ENCODE results near the gene SPATA19. TPM values are rescaled to one million over a fixed set of nuclear protein-coding genes. Genes with fewer than 3 reads are reported as not detected.

Gene SPATA19
- total and polyA plus RNA-seq, 2 of the 13 experiments (the other 11 are each of a cell fraction or from before 2014, with no cell fraction given): not detected

DNA sequence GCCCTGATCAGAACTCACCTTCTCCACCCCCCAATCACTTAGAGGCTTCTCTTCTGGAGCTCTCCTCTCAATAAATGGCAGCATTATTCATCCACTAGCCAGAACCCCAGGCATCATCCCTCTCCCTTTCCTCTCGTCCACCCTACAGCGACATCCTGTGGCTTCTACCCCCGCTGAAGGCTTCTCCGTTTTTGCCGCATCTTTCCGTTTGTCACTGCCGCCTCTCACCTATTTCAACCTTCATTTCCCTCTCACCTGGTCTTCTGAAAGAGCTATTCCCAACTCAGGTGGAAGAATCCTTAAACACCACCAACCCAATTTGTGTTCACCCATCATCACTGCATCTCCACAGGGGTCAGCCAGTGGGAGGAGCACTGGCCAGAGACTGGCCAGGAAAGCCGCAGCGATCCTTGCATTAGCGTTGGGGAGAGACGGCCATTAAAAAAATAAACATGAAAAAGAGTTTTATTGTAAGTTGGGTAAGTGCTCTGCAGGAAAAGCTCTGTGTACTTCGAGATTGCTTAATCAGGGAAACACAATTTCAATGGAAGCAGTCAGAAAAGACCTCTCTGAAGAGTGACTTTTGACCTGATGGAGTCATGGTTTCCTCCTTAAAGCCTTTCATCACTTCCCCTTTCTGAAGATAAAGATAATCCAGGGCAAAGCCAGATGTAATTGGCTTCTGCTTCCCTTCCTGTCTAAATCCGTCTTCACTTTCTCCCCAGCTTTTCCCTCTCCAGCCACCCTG is 36.7 kb downstream of the SPATA19 start:
- H3K27me3 ChIP-seq (ENCODE audit: control insufficient read depth in 1 of 2, insufficient read depth in 2 of 2, low read length in 2 of 2): peaks cover 3 to 45% of the 10 kb centered on the region in 2 experiments; a peak in 3 of 5 replicates
- no peak overlapping the region for H3K9ac ChIP-seq (ENCODE audit: insufficient read depth, low read depth, low read length)
- WGBS (ENCODE audit: low lambda C conversion rate): 27% methylated on average over 13 of the region's 13 CpGs
- no peak overlapping the region for H3K4me3 ChIP-seq (replicated peaks in 1 of 3; ENCODE audit: insufficient read depth in 1 of 3, low read depth in 2 of 3, low read length in 3 of 3)
- intact Hi-C loops (cut with micrococcal nuclease; ENCODE audit: unreplicated experiment) (no loop called here), in situ Hi-C loops (cut with HindIII; ENCODE audit: extremely low pct_ligation_motif_present, low pct_unique_long_range_greater_than_20kb) (no loop called here)
- H4K20me1 ChIP-seq (ENCODE audit: insufficient read depth, low read length): no peaks in the 10 kb centered on the region
- no peaks in the 10 kb centered on the region for H3K36me3 ChIP-seq (replicated peaks in 1 of 2; ENCODE audit: control insufficient read depth in 1 of 2, insufficient read depth in 2 of 2, low read length in 2 of 2)
- DNase-seq (ENCODE audit: low spot score) (no peak), ATAC-seq (no peak), FAIRE-seq (no peak)
- no peaks in the 10 kb centered on the region for H3K9me3 ChIP-seq (ENCODE audit: low read length)
- H3K79me2 ChIP-seq (ENCODE audit: insufficient read depth, low read length): no peaks in the 10 kb centered on the region
- CTCF ChIA-PET (ENCODE audit: low intra/inter-chr PET ratio, low total read pairs): no interaction called here
- H2AFZ ChIP-seq (ENCODE audit: low read length): no peak overlapping the region
- POLR2A ChIA-PET: no interaction called here
- H3K27ac ChIP-seq (ENCODE audit: extremely low read length, insufficient read depth, low read length): no peak overlapping the region
- H3K4me1 ChIP-seq (ENCODE audit: insufficient read depth, low read length): no peaks in the 10 kb centered on the region
- no TSS peak for BruUV-seq (replicated peaks)
- no peak overlapping the region for H3K4me2 ChIP-seq (ENCODE audit: low read depth, low read length)
- no peak for TF ChIP-seq ZNF562 (CRISPR knock-in tag; IDR thresholded peaks at IDR 0.05; ENCODE audit: borderline replicate concordance)
- TF ChIP-seq, protein P1, sequence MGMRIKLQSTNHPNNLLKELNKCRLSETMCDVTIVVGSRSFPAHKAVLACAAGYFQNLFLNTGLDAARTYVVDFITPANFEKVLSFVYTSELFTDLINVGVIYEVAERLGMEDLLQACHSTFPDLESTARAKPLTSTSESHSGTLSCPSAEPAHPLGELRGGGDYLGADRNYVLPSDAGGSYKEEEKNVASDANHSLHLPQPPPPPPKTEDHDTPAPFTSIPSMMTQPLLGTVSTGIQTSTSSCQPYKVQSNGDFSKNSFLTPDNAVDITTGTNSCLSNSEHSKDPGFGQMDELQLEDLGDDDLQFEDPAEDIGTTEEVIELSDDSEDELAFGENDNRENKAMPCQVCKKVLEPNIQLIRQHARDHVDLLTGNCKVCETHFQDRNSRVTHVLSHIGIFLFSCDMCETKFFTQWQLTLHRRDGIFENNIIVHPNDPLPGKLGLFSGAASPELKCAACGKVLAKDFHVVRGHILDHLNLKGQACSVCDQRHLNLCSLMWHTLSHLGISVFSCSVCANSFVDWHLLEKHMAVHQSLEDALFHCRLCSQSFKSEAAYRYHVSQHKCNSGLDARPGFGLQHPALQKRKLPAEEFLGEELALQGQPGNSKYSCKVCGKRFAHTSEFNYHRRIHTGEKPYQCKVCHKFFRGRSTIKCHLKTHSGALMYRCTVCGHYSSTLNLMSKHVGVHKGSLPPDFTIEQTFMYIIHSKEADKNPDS (CRISPR knock-in tag; IDR thresholded peaks at IDR 0.05): no peak
- TF ChIP-seq MLLT10 (CRISPR knock-in tag; IDR thresholded peaks at IDR 0.05): no peak
- TF ChIP-seq ZIK1 (CRISPR knock-in tag; IDR thresholded peaks at IDR 0.05; ENCODE audit: borderline replicate concordance, low read depth): no peak
- TF ChIP-seq ISL2 (CRISPR knock-in tag; IDR thresholded peaks at IDR 0.05): no peak
- no peak for TF ChIP-seq ELF1 (CRISPR knock-in tag; IDR thresholded peaks at IDR 0.05)
- no peak for TF ChIP-seq ZFP36L1 (CRISPR knock-in tag; IDR thresholded peaks at IDR 0.05)
- TF ChIP-seq ZNF7 (CRISPR knock-in tag; IDR thresholded peaks at IDR 0.05): no peak
- TF ChIP-seq, protein P2, sequence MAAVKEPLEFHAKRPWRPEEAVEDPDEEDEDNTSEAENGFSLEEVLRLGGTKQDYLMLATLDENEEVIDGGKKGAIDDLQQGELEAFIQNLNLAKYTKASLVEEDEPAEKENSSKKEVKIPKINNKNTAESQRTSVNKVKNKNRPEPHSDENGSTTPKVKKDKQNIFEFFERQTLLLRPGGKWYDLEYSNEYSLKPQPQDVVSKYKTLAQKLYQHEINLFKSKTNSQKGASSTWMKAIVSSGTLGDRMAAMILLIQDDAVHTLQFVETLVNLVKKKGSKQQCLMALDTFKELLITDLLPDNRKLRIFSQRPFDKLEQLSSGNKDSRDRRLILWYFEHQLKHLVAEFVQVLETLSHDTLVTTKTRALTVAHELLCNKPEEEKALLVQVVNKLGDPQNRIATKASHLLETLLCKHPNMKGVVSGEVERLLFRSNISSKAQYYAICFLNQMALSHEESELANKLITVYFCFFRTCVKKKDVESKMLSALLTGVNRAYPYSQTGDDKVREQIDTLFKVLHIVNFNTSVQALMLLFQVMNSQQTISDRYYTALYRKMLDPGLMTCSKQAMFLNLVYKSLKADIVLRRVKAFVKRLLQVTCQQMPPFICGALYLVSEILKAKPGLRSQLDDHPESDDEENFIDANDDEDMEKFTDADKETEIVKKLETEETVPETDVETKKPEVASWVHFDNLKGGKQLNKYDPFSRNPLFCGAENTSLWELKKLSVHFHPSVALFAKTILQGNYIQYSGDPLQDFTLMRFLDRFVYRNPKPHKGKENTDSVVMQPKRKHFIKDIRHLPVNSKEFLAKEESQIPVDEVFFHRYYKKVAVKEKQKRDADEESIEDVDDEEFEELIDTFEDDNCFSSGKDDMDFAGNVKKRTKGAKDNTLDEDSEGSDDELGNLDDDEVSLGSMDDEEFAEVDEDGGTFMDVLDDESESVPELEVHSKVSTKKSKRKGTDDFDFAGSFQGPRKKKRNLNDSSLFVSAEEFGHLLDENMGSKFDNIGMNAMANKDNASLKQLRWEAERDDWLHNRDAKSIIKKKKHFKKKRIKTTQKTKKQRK (IDR thresholded peaks at IDR 0.05; ENCODE audit: low read length): no peak
- TF ChIP-seq, protein P3, sequence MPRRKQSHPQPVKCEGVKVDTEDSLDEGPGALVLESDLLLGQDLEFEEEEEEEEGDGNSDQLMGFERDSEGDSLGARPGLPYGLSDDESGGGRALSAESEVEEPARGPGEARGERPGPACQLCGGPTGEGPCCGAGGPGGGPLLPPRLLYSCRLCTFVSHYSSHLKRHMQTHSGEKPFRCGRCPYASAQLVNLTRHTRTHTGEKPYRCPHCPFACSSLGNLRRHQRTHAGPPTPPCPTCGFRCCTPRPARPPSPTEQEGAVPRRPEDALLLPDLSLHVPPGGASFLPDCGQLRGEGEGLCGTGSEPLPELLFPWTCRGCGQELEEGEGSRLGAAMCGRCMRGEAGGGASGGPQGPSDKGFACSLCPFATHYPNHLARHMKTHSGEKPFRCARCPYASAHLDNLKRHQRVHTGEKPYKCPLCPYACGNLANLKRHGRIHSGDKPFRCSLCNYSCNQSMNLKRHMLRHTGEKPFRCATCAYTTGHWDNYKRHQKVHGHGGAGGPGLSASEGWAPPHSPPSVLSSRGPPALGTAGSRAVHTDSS (CRISPR knock-in tag; conservative IDR thresholded peaks at IDR 0.05): no peak
- no peak for TF ChIP-seq HCFC1 (IDR thresholded peaks at IDR 0.05; ENCODE audit: low read depth, low read length)
- no peak for TF ChIP-seq ZMYM2 (CRISPR knock-in tag; IDR thresholded peaks at IDR 0.05)
- TF ChIP-seq, protein P4, sequence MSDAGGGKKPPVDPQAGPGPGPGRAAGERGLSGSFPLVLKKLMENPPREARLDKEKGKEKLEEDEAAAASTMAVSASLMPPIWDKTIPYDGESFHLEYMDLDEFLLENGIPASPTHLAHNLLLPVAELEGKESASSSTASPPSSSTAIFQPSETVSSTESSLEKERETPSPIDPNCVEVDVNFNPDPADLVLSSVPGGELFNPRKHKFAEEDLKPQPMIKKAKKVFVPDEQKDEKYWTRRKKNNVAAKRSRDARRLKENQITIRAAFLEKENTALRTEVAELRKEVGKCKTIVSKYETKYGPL (CRISPR knock-in tag; IDR thresholded peaks at IDR 0.05): no peak
- TF ChIP-seq ZBTB1 (CRISPR knock-in tag; IDR thresholded peaks at IDR 0.05; ENCODE audit: borderline replicate concordance): no peak
- no peak for TF ChIP-seq MAFK (conservative IDR thresholded peaks at IDR 0.05 in 1 of 2, IDR thresholded peaks at IDR 0.05 in 1 of 2; ENCODE audit: low read length in 2 of 2)
- TF ChIP-seq, protein P5, sequence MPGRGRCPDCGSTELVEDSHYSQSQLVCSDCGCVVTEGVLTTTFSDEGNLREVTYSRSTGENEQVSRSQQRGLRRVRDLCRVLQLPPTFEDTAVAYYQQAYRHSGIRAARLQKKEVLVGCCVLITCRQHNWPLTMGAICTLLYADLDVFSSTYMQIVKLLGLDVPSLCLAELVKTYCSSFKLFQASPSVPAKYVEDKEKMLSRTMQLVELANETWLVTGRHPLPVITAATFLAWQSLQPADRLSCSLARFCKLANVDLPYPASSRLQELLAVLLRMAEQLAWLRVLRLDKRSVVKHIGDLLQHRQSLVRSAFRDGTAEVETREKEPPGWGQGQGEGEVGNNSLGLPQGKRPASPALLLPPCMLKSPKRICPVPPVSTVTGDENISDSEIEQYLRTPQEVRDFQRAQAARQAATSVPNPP (CRISPR knock-in tag; IDR thresholded peaks at IDR 0.05): no peak

All from HepG2 (cell line).